ENCODE measurements around the gene ADAMTS20.

ADAMTS20 gene

DNA sequence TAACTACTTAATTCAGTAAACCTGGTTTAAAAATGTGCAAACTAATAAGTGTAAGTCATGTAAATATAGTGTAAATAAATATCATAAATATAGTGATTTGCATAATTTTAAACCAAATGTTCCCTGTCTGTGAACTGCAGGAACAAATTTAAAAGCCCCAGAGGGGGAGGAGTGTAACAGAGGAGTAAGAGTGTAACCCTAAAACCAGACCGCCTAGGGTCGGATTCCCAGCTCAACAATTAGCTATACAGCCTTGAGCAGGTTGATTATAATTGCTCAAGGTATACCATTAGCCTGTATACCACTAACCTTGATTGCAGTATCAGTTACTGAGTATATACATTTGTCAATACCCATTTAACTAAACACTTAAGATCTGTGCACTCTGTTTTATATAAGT, 218.4 kb downstream of the ADAMTS20 start:
- no peak overlapping the region for H2AFZ ChIP-seq (ENCODE audit: low read depth, low read length)
- H3K4me1 ChIP-seq (ENCODE audit: insufficient read depth, low read length), result no peaks in the 10 kb centered on the region
- TF ChIP-seq, protein P1, sequence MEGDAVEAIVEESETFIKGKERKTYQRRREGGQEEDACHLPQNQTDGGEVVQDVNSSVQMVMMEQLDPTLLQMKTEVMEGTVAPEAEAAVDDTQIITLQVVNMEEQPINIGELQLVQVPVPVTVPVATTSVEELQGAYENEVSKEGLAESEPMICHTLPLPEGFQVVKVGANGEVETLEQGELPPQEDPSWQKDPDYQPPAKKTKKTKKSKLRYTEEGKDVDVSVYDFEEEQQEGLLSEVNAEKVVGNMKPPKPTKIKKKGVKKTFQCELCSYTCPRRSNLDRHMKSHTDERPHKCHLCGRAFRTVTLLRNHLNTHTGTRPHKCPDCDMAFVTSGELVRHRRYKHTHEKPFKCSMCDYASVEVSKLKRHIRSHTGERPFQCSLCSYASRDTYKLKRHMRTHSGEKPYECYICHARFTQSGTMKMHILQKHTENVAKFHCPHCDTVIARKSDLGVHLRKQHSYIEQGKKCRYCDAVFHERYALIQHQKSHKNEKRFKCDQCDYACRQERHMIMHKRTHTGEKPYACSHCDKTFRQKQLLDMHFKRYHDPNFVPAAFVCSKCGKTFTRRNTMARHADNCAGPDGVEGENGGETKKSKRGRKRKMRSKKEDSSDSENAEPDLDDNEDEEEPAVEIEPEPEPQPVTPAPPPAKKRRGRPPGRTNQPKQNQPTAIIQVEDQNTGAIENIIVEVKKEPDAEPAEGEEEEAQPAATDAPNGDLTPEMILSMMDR (IDR thresholded peaks at IDR 0.05; ENCODE audit: borderline replicate concordance, extremely low read depth, low read length, poor library complexity, severe bottlenecking), result no peak
- no peak for TF ChIP-seq EZH2 (IDR thresholded peaks at IDR 0.05; ENCODE audit: borderline replicate concordance, low read depth, low read length, severe bottlenecking)
- no peaks in the 10 kb centered on the region for H4K20me1 ChIP-seq (ENCODE audit: insufficient read depth, low read length)
- no peak overlapping the region for H3K27ac ChIP-seq (ENCODE audit: low read length)
- H3K27me3 ChIP-seq (ENCODE audit: insufficient read depth, low read length, poor library complexity), result no peaks in the 10 kb centered on the region
- H3K4me2 ChIP-seq (ENCODE audit: insufficient read depth, low read length), result no peak overlapping the region
- no peaks in the 10 kb centered on the region for H3K79me2 ChIP-seq (ENCODE audit: insufficient read depth, low read length)
- no peaks in the 10 kb centered on the region for H3K9me3 ChIP-seq (ENCODE audit: insufficient read depth, low read length, severe bottlenecking)
- DNase-seq, result no peak
- no peaks in the 10 kb centered on the region for H3K36me3 ChIP-seq (ENCODE audit: insufficient read depth, low read length)
- no peak overlapping the region for H3K9ac ChIP-seq (ENCODE audit: low read depth, low read length)
- ATAC-seq (ENCODE audit: insufficient read depth, low read depth), result no peak
- H3K4me3 ChIP-seq (ENCODE audit: low read depth in 1 of 2, low read length in 2 of 2), result no peak overlapping the region

DNA sequence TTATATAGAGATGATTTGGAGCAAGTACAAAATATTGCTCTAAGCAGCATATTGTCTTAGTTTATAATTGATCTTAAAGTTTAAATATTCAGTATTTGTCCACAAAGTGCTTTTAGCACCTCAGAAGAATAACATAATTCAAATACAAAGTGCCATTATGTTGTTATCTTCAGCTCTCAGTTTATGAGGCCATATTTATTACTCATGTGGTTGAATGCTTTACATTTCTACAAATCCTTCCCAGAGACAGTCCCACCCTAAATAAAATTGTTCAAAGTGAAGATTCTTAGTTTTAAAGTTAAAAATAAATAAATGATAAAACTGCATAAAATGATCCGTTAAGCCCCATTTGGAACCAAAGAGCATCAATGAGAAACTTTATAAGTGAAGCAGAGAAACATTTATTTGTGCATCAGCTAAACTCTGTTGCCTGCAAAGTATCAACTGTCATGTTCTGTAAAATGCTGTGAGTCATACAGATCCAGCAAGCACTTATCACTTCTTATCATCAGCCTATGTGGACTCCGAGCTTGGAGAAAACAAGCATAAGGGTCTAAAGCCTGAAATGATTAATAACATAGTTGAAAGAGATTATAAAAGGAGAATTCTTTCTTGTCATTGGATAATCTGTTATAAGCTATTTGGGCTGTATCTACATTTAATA, 218.9 kb downstream of the ADAMTS20 start:
- H3K9ac ChIP-seq (ENCODE audit: low read depth, low read length), result no peak overlapping the region
- TF ChIP-seq, protein P1 (IDR thresholded peaks at IDR 0.05; ENCODE audit: borderline replicate concordance, extremely low read depth, low read length, poor library complexity, severe bottlenecking), result no peak
- no peak for TF ChIP-seq EZH2 (IDR thresholded peaks at IDR 0.05; ENCODE audit: borderline replicate concordance, low read depth, low read length, severe bottlenecking)
- no peaks in the 10 kb centered on the region for H3K4me1 ChIP-seq (ENCODE audit: insufficient read depth, low read length)
- H3K79me2 ChIP-seq (ENCODE audit: insufficient read depth, low read length), result no peaks in the 10 kb centered on the region
- no peaks in the 10 kb centered on the region for H3K9me3 ChIP-seq (ENCODE audit: insufficient read depth, low read length, severe bottlenecking)
- no peak overlapping the region for H3K4me2 ChIP-seq (ENCODE audit: insufficient read depth, low read length)
- H3K36me3 ChIP-seq (ENCODE audit: insufficient read depth, low read length), result no peaks in the 10 kb centered on the region
- no peaks in the 10 kb centered on the region for H4K20me1 ChIP-seq (ENCODE audit: insufficient read depth, low read length)
- H2AFZ ChIP-seq (ENCODE audit: low read depth, low read length), result no peak overlapping the region
- H3K27me3 ChIP-seq (ENCODE audit: insufficient read depth, low read length, poor library complexity), result no peaks in the 10 kb centered on the region
- ATAC-seq (ENCODE audit: insufficient read depth, low read depth), result no peak
- no peak overlapping the region for H3K27ac ChIP-seq (ENCODE audit: low read length)
- no peak overlapping the region for H3K4me3 ChIP-seq (ENCODE audit: low read depth in 1 of 2, low read length in 2 of 2)
- no peak for DNase-seq

DNA sequence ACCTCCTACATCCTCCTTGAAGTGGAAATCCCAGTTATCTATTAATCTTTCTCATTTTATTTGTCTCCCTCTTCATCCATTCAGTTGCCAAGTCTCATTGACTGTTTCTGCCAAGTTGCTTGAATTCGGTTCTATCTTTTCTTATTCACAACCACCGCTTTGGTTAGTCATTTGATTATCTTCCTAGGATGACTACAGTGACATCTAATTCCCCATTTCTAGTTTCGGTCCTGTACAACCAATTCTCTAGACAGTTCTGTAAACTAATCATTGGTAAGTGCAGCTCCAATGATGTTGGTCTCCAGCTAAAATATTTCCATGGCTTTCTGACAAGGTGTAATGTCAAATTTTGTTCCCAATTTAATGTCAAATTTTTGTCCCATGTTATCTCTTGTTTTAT, 220.1 kb downstream of the ADAMTS20 start:
- no peaks in the 10 kb centered on the region for H3K36me3 ChIP-seq (ENCODE audit: insufficient read depth, low read length)
- DNase-seq (no peak), ATAC-seq (ENCODE audit: insufficient read depth, low read depth) (no peak)
- no peak overlapping the region for H2AFZ ChIP-seq (ENCODE audit: low read depth, low read length)
- no peaks in the 10 kb centered on the region for H4K20me1 ChIP-seq (ENCODE audit: insufficient read depth, low read length)
- no peak overlapping the region for H3K4me3 ChIP-seq (ENCODE audit: low read depth in 1 of 2, low read length in 2 of 2)
- H3K27me3 ChIP-seq (ENCODE audit: insufficient read depth, low read length, poor library complexity), result no peaks in the 10 kb centered on the region
- no peaks in the 10 kb centered on the region for H3K9me3 ChIP-seq (ENCODE audit: insufficient read depth, low read length, severe bottlenecking)
- no peak overlapping the region for H3K9ac ChIP-seq (ENCODE audit: low read depth, low read length)
- no peaks in the 10 kb centered on the region for H3K79me2 ChIP-seq (ENCODE audit: insufficient read depth, low read length)
- TF ChIP-seq, protein P1 (IDR thresholded peaks at IDR 0.05; ENCODE audit: borderline replicate concordance, extremely low read depth, low read length, poor library complexity, severe bottlenecking), result no peak
- TF ChIP-seq EZH2 (IDR thresholded peaks at IDR 0.05; ENCODE audit: borderline replicate concordance, low read depth, low read length, severe bottlenecking), result no peak
- H3K4me2 ChIP-seq (ENCODE audit: insufficient read depth, low read length), result no peak overlapping the region
- no peaks in the 10 kb centered on the region for H3K4me1 ChIP-seq (ENCODE audit: insufficient read depth, low read length)
- no peak overlapping the region for H3K27ac ChIP-seq (ENCODE audit: low read length)
